ENCODE data around the gene INMT.

DNA sequence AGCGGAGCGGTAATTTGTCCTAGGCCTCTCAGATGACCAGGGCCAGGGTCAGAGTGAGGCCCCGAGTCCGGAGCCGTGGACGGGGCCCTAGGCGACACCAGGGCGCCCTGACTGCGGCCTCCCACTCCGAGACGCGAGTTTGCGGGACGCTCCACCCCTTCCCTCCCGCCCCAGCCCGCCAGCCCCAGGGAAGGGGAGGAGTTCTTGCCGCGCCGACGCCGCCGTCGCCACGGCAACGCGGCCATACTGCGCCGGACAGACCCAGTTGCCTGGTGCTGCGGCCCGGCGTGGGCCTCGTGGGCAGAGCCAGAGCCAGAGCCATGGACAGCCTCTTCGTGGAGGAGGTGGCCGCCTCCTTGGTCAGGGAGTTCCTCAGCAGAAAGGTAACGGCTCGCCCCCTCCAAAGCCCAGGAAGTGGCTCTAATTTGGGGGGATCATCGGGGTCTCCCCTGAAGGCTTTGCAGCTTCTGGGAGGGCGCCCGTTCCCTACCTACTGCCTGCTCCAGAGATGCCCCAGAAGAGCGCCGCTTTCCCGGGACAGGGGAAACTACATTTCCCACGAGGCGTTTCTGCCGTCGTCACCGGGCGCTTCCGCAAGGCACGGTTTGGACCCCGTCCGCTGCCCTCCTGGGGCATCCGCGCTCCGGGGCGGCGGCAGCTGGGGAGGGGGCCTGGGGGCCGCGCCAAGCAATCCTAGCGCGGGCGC lies 19.4 kb downstream of the INMT start, which contains the start of gene MINDY4:
- TF ChIP-seq, protein P1, sequence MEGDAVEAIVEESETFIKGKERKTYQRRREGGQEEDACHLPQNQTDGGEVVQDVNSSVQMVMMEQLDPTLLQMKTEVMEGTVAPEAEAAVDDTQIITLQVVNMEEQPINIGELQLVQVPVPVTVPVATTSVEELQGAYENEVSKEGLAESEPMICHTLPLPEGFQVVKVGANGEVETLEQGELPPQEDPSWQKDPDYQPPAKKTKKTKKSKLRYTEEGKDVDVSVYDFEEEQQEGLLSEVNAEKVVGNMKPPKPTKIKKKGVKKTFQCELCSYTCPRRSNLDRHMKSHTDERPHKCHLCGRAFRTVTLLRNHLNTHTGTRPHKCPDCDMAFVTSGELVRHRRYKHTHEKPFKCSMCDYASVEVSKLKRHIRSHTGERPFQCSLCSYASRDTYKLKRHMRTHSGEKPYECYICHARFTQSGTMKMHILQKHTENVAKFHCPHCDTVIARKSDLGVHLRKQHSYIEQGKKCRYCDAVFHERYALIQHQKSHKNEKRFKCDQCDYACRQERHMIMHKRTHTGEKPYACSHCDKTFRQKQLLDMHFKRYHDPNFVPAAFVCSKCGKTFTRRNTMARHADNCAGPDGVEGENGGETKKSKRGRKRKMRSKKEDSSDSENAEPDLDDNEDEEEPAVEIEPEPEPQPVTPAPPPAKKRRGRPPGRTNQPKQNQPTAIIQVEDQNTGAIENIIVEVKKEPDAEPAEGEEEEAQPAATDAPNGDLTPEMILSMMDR (IDR thresholded peaks at IDR 0.05; ENCODE audit: low read depth, low read length) = no peak
- no peak for TF ChIP-seq EZH2phosphoT487 (IDR thresholded peaks at IDR 0.05; ENCODE audit: low read depth)

Data from OCI-LY3 (cell line).